HFF-Myc (cell line): ENCODE data around the gene CACNA1C.
A peak's percentile ranks its signal among the peaks of the same experiment; 100 is the strongest.

ENCODE experiments used
- DNase-seq: peaks from one replicate; pipeline ENCODE4 v3.0.0-alpha.2; 2011; ENCODE audit warnings: low read depth; ENCODE audit errors: extremely low read depth
- H3K4me3 ChIP-seq: replicated peaks from 2 replicates; pipeline ENCODE4 v1.5.1; 2011; ENCODE audit warnings: low read depth, mild to moderate bottlenecking, control low read depth, low read length
- TF ChIP-seq, protein P1 (sequence below): IDR thresholded peaks from 2 replicates; pipeline ENCODE4 v1.5.1; 2012; ENCODE audit warnings: mild to moderate bottlenecking, low read depth, low read length, control low read depth; ENCODE audit errors: missing control alignments

Gene CACNA1C

DNA sequence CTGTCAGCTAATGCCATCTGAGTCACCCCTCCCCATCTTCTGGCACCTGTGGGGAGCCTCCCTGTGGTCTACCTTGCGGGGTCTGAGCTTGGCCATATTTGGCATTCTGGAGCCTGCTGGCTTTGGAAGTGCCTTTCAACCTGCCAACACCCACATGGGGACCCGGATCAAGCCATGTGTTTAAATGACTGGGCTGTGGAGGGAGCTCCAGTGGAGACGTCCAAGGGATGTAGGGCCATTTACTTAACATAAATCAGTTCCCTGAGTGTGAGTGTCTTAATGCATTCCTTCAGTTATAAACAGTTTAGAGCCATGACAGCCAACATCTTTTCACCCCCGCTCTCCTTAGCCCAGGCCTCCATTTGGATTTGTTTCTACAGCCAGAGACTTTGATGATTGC, 22.0 kb downstream of the CACNA1C start:
- no peak overlapping the region for H3K4me3 ChIP-seq
- TF ChIP-seq, protein P1, sequence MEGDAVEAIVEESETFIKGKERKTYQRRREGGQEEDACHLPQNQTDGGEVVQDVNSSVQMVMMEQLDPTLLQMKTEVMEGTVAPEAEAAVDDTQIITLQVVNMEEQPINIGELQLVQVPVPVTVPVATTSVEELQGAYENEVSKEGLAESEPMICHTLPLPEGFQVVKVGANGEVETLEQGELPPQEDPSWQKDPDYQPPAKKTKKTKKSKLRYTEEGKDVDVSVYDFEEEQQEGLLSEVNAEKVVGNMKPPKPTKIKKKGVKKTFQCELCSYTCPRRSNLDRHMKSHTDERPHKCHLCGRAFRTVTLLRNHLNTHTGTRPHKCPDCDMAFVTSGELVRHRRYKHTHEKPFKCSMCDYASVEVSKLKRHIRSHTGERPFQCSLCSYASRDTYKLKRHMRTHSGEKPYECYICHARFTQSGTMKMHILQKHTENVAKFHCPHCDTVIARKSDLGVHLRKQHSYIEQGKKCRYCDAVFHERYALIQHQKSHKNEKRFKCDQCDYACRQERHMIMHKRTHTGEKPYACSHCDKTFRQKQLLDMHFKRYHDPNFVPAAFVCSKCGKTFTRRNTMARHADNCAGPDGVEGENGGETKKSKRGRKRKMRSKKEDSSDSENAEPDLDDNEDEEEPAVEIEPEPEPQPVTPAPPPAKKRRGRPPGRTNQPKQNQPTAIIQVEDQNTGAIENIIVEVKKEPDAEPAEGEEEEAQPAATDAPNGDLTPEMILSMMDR, result no peak
- DNase-seq, result no peak

DNA sequence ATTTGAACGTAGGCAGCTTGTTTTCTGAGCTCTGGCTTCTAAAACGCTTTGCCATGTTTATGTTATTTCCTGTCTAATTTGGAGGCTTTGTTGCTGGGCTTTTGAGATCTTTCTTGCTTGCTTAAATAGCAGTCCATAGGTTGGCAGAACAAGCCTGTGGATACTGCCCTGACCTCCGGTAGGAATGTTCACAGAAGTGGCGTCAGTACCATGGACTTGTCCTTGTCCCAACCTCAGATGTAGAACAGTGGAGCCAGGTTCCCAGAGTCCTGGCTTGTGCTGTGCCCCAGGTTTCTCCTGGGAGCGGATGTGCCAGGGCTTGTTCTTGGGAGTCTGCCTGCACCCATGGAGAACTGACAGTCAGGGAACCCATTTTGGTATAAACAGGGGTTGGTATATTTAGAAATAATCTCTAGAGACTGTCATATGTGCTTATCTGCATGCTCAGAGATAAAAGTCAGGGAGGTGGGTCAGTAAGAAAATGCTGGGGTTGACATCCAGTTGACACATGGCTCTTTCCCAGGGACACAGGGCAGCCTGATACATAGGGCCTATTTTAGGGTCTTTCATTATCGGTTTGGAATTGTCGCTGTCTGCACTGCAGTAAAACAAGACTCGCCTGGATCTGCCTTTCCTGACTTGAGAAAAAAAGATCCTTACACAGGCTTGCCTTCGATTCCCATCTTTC, 22.9 kb downstream of the CACNA1C start:
- H3K4me3 ChIP-seq, result no peak overlapping the region
- DNase-seq, result no peak
- TF ChIP-seq, protein P1, result no peak

DNA sequence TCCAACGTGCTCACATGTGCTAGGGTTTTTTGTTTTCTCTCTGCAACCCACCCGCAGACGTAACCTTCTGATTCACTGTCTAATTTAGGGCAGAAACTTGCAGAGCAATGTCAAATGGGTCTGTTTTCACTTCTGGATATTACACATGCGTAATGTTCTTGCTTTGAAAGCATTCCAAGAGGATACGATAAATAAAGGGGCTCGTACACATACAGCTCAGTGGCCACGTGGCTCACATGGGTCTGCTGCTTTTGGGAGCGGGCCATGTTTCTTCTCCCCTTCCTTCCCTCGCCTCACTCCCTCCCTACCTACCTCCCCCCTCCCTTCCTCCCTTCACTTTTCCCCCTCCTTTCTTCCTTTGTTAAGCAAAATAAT, 23.4 kb downstream of the CACNA1C start:
- peak; percentile 63 for DNase-seq
- H3K4me3 ChIP-seq, result no peak overlapping the region
- TF ChIP-seq, protein P1, result no peak

DNA sequence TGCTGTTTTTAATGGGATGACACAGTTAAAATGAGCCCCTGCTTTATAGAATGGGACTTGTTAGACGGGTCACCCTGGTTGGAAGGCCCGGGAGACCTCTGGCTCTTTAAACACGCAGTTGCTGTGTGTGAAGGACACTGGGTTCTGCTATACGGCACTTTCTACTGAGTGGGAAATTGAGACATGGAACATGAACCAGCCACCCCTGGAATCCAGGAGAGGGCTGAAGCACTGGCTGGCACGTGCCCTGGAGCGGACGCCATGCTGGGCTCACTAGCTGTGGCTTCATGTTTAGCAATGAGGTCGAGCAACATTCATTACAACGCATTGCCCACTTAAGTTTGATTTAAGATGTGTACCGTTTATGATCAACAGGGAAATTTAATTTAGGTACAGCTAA, 23.9 kb downstream of the CACNA1C start:
- no peak for DNase-seq
- TF ChIP-seq, protein P1, result no peak
- no peak overlapping the region for H3K4me3 ChIP-seq

DNA sequence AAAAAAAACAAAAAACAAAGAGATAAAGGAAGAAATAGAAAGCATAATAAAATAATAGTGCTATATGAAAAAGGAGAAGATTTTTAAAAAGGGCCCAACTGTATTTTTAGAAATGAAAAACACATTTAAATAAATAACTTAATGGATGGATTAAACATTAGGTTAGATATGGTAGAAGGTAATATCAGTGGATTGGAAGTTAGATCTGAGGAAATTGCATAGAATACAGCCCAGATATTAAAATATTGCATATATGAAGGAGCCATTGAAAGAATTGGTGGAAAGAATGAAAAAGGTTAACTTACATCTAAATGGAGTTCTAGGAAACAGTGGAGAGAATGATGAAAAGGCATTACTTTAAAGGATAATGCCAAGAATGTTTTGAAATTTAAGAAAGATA, 27.8 kb downstream of the CACNA1C start:
- no peak for DNase-seq
- no peak overlapping the region for H3K4me3 ChIP-seq
- TF ChIP-seq, protein P1, result no peak

DNA sequence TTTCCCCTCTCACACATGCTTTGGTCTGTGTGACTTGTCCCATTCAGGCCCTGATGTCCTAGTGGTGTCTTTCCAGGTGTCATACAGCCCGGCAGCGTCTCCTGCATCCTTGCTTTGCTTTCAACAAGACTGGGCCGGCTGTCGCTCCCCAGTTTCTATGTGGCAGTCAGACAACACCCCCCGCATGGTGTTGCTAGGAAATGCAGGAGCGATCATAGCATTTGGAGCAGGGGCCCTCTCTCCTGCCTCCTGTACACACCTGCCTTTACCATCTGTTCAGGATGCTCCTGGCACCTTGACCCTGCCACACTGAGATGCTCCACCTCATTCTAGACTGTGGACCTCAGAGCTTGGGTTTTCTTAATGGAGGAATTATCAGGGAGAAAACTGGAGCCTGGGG, 29.5 kb downstream of the CACNA1C start:
- DNase-seq, result no peak
- H3K4me3 ChIP-seq, result no peak overlapping the region
- TF ChIP-seq, protein P1, result no peak

DNA sequence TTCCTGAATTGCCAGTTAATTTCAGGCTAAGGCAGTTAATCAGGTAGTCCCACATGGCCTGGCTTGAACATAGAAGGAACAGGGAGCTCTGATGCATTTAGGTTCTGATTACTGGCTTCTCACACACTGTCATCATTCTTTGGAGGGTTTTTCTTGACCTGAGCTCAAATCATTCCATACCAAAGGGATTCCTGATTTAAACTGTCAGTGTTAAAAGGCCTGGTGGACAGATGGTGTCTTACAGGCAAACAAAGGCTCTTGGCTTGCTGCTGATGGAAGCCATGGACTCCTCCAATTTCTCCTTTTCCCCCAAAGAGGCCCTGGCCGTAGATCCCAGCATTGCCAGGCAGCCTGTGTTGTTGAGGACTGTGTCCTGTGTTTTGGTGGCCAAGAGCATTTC, 30.2 kb downstream of the CACNA1C start:
- TF ChIP-seq, protein P1, result no peak
- no peak for DNase-seq

More for the DNA sequence above, 30.2 kb downstream of the CACNA1C start:
- no peak overlapping the region for H3K4me3 ChIP-seq
